Measurements from ENCODE around the gene ARHGAP26. TPM values are rescaled to one million over a fixed set of nuclear protein-coding genes. Genes with fewer than 3 reads are reported as not detected.

The ARHGAP26 gene
- total RNA-seq, 1 experiment from 2014 or later: 34.5 TPM

DNA sequence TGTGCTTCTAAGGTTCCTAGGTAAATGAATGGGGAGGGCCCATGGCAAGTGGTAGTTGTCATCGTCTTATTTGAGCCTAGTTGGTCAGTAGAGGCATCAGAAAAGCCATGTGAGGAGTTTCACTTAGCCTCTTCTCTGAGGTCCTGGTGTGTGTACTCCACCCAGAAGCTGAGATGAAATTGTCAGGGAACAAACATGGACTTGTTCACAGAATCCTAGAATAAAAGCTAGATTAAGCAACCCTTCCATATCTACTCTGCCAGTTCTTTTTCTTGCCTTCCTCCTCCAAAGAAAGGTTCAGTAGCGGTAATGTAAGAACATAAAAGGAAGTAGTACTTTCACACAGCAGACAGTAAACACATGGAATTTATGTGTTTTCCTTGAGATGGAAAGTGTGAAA lies 70.4 kb downstream of the ARHGAP26 start:
- intact Hi-C loops (cut with micrococcal nuclease): no loop called here
- no peak for DNase-seq (ENCODE audit: low read depth, low spot score)
- Histone ChIP-seq H2AFZ (ENCODE audit: low read depth, low read length, poor library complexity, severe bottlenecking) (no peak overlapping the region), H3K27me3 (ENCODE audit: insufficient read depth, low read length) (no peaks in the 10 kb centered on the region), H3K36me3 (ENCODE audit: control insufficient read depth in 1 of 2, insufficient read depth in 2 of 2, low read length in 2 of 2) (no peaks in the 10 kb centered on the region), H4K20me1 (ENCODE audit: insufficient read depth) (no peaks in the 10 kb centered on the region), H3K4me1 (ENCODE audit: control insufficient read depth in 1 of 2, insufficient read depth in 2 of 2, low read length in 2 of 2) (peaks cover 7 to 9% of the 10 kb centered on the region in 2 experiments), H3K9ac (ENCODE audit: low read length) (no peak overlapping the region), H3K27ac (ENCODE audit: low read depth, low read length) (no peak overlapping the region), H3K4me3 (replicated peaks in 1 of 2; ENCODE audit: low read depth in 1 of 2, low read length in 2 of 2) (no peak overlapping the region), H3K4me2 (ENCODE audit: low read length) (no peak overlapping the region), H3K79me2 (ENCODE audit: insufficient read depth, low read length) (peaks cover 14% of the 10 kb centered on the region; the same call in 1 of the 2 replicates), H3K9me3 (ENCODE audit: control insufficient read depth in 1 of 2, insufficient read depth in 1 of 2, low read depth in 1 of 2, low read length in 2 of 2) (no peaks in the 10 kb centered on the region), H3K9me2 (ENCODE audit: insufficient read depth) (no peaks in the 10 kb centered on the region)
- POLR2A ChIA-PET: no interaction called here
- CTCF ChIA-PET: no interaction called here
- no peak for TF ChIP-seq FOSL1 (IDR thresholded peaks at IDR 0.05; ENCODE audit: low read depth)
- no peak for TF ChIP-seq POLR2A (IDR thresholded peaks at IDR 0.05; ENCODE audit: borderline replicate concordance, extremely low read depth, insufficient read depth, insufficient read length)
- TF ChIP-seq ZFX (IDR thresholded peaks at IDR 0.05): no peak
- TF ChIP-seq SP1 (IDR thresholded peaks at IDR 0.05; ENCODE audit: low read depth): no peak
- TF ChIP-seq, protein P1, sequence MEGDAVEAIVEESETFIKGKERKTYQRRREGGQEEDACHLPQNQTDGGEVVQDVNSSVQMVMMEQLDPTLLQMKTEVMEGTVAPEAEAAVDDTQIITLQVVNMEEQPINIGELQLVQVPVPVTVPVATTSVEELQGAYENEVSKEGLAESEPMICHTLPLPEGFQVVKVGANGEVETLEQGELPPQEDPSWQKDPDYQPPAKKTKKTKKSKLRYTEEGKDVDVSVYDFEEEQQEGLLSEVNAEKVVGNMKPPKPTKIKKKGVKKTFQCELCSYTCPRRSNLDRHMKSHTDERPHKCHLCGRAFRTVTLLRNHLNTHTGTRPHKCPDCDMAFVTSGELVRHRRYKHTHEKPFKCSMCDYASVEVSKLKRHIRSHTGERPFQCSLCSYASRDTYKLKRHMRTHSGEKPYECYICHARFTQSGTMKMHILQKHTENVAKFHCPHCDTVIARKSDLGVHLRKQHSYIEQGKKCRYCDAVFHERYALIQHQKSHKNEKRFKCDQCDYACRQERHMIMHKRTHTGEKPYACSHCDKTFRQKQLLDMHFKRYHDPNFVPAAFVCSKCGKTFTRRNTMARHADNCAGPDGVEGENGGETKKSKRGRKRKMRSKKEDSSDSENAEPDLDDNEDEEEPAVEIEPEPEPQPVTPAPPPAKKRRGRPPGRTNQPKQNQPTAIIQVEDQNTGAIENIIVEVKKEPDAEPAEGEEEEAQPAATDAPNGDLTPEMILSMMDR (IDR thresholded peaks at IDR 0.05 in 2 of 3, conservative IDR thresholded peaks at IDR 0.05 in 1 of 3; ENCODE audit: borderline replicate concordance in 1 of 3, insufficient read depth in 1 of 3, low read depth in 2 of 3, low read length in 2 of 3): no peak
- TF ChIP-seq, protein P2, sequence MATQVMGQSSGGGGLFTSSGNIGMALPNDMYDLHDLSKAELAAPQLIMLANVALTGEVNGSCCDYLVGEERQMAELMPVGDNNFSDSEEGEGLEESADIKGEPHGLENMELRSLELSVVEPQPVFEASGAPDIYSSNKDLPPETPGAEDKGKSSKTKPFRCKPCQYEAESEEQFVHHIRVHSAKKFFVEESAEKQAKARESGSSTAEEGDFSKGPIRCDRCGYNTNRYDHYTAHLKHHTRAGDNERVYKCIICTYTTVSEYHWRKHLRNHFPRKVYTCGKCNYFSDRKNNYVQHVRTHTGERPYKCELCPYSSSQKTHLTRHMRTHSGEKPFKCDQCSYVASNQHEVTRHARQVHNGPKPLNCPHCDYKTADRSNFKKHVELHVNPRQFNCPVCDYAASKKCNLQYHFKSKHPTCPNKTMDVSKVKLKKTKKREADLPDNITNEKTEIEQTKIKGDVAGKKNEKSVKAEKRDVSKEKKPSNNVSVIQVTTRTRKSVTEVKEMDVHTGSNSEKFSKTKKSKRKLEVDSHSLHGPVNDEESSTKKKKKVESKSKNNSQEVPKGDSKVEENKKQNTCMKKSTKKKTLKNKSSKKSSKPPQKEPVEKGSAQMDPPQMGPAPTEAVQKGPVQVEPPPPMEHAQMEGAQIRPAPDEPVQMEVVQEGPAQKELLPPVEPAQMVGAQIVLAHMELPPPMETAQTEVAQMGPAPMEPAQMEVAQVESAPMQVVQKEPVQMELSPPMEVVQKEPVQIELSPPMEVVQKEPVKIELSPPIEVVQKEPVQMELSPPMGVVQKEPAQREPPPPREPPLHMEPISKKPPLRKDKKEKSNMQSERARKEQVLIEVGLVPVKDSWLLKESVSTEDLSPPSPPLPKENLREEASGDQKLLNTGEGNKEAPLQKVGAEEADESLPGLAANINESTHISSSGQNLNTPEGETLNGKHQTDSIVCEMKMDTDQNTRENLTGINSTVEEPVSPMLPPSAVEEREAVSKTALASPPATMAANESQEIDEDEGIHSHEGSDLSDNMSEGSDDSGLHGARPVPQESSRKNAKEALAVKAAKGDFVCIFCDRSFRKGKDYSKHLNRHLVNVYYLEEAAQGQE (IDR thresholded peaks at IDR 0.05; ENCODE audit: low read depth): no peak
- BruUV-seq (replicated peaks): no TSS peak
- no peak for ATAC-seq
- RAD21 ChIA-PET (ENCODE audit: low non-redundant PET in 1 of 2, low total read pairs in 2 of 2, uncharacterized antibody in 2 of 2, unreplicated experiment in 2 of 2): no interaction called here
